Astrocyte (in vitro differentiated cells and primary cell): Measurements from ENCODE around the gene LGR6. TPM values are rescaled to one million over a fixed set of nuclear protein-coding genes. Genes with fewer than 3 reads are reported as not detected.

Source experiments
- DNase-seq: peaks from one replicate; pipeline ENCODE4 v3.0.0-alpha.2; 2010; ENCODE audit warnings: low read depth
- FAIRE-seq: peaks from 2 replicates; lab custom pipeline; 2011; peaks lifted over from hg19 to GRCh38; lab: Jason Lieb, UNC
- H2AFZ ChIP-seq: 2 replicates; pipeline ENCODE4 v1.6.0; 2012; ENCODE audit warnings: low read depth, low read length, inconsistent platforms
- H3K27ac ChIP-seq: 2 replicates; pipeline ENCODE4 v1.5.1; 2011; ENCODE audit warnings: low read depth, low read length, inconsistent platforms
- H3K27me3 ChIP-seq: 2 replicates; pipeline ENCODE4 v1.6.0; 2011; ENCODE audit warnings: low read length, inconsistent platforms; ENCODE audit not compliant: insufficient read depth
- H3K36me3 ChIP-seq: 2 replicates; pipeline ENCODE4 v1.5.1; 2011; ENCODE audit warnings: low read length, inconsistent platforms; ENCODE audit not compliant: insufficient read depth
- H3K4me1 ChIP-seq: 2 replicates; pipeline ENCODE4 v1.5.1; 2011; ENCODE audit warnings: low read length, inconsistent platforms; ENCODE audit not compliant: insufficient read depth
- H3K4me2 ChIP-seq: 2 replicates; pipeline ENCODE4 v1.6.0; 2012; ENCODE audit warnings: low read length, inconsistent platforms
- H3K4me3 ChIP-seq: 2 replicates; pipeline ENCODE4 v1.5.1; 2011; ENCODE audit warnings: low read depth, mild to moderate bottlenecking, low read length, inconsistent platforms; ENCODE audit not compliant: insufficient read depth
- H3K79me2 ChIP-seq: 2 replicates; pipeline ENCODE4 v1.6.0; 2012; ENCODE audit warnings: mild to moderate bottlenecking, low read length, inconsistent platforms; ENCODE audit not compliant: insufficient read depth
- H3K9ac ChIP-seq: 2 replicates; pipeline ENCODE4 v1.6.0; 2012; ENCODE audit warnings: mild to moderate bottlenecking, low read length, inconsistent platforms
- H3K9me3 ChIP-seq: 2 replicates; pipeline ENCODE4 v1.5.1; 2012; ENCODE audit warnings: low read depth, mild to moderate bottlenecking, low read length, inconsistent platforms; ENCODE audit not compliant: insufficient read depth
- H4K20me1 ChIP-seq: 2 replicates; pipeline ENCODE4 v1.6.0; 2012; ENCODE audit warnings: low read length, inconsistent platforms; ENCODE audit not compliant: insufficient read depth
- H3K27ac Mint-ChIP-seq: one replicate; pipeline ENCODE4 v1.8.0; 2021; ENCODE audit warnings: mild to moderate bottlenecking, mixed read lengths; ENCODE audit not compliant: unreplicated experiment
- H3K27me3 Mint-ChIP-seq: one replicate; pipeline ENCODE4 v1.8.0; 2021; ENCODE audit warnings: low read depth, mixed read lengths; ENCODE audit not compliant: unreplicated experiment
- H3K36me3 Mint-ChIP-seq: one replicate; pipeline ENCODE4 v1.8.0; 2021; ENCODE audit warnings: low read depth, mixed read lengths; ENCODE audit not compliant: unreplicated experiment
- H3K4me1 Mint-ChIP-seq: one replicate; pipeline ENCODE4 v1.8.0; 2021; ENCODE audit warnings: low read depth, mixed read lengths; ENCODE audit not compliant: unreplicated experiment
- H3K4me3 Mint-ChIP-seq: one replicate; pipeline ENCODE4 v1.8.0; 2021; ENCODE audit warnings: mild to moderate bottlenecking, moderate library complexity, mixed read lengths; ENCODE audit not compliant: unreplicated experiment
- H3K9me3 Mint-ChIP-seq: one replicate; pipeline ENCODE4 v1.8.0; 2021; ENCODE audit warnings: mild to moderate bottlenecking, mixed read lengths; ENCODE audit not compliant: unreplicated experiment
- EZH2 ChIP-seq: IDR thresholded peaks from 2 replicates; pipeline ENCODE4 v1.6.1; 2012; ENCODE audit warnings: mild to moderate bottlenecking, low read length, inconsistent platforms; ENCODE audit not compliant: insufficient read depth
- total RNA-seq: library from RNA; stranded (reverse); gene quantifications from 2 replicates; pipeline ENCODE4 v1.2.1, GENCODE V29; 2021
- TF ChIP-seq, protein P1 (sequence below): IDR thresholded peaks from 2 replicates; pipeline ENCODE4 v1.5.1; 2011; ENCODE audit warnings: low read depth, mild to moderate bottlenecking, inconsistent platforms, low read length, moderate library complexity; ENCODE audit not compliant: insufficient read depth

Gene LGR6
- total RNA-seq, 1 donor from 2014 or later: 0.27 TPM

DNA sequence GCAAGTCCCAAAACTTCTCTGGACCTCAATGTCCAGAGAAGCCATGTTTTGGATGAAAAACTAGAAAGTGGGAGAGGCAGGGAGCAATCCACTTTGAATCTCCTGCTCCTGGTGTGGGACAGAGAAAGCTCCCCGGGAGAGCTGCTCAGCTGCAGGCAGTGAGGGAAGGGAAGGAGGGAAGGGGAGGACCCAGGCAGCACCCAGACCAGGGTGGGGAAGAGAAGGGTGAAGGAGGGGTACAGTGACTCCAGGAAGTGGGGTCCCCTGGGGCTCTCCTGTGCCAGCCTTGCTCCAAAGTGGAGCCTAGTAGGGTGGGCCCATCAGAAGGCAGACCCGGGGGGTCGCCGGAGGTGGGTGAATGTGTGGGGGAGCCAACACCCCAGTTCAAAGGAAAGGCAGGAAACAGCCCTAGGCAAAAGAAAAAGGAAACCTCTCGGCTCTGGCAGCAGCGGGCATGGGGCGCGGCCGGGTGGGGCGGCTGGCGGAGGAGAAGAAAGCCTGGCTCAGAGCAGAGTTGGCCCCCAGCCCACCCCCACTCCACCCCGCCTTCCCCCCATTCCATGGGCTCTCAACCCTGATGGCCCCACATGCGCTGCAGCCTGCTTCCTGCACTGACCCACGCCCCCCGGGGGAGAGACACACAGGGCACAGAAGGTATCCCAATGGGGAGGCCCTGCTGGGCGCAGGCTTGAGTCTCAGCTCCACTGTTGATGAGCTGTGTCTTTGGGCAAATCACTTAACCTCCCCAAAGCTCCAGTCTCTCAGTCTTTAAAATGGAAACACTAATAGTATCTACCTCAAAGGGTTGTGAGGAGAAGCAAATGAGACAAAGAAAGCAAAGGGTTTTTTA lies 5.7 kb downstream of the LGR6 start:
- H3K4me3 Mint-ChIP-seq: no peak overlapping the region
- no peak for FAIRE-seq
- H3K9me3 Mint-ChIP-seq: peaks cover 3% of the 10 kb centered on the region
- Histone ChIP-seq H3K36me3 (no peaks in the 10 kb centered on the region), H3K4me3 (no peak overlapping the region), H3K27me3 (peaks cover 27% of the 10 kb centered on the region), H4K20me1 (no peaks in the 10 kb centered on the region), H2AFZ (no peak overlapping the region), H3K79me2 (no peaks in the 10 kb centered on the region), H3K27ac (no peak overlapping the region), H3K4me1 (no peaks in the 10 kb centered on the region), H3K4me2 (no peak overlapping the region), H3K9me3 (no peaks in the 10 kb centered on the region), H3K9ac (no peak overlapping the region)
- peaks cover 4% of the 10 kb centered on the region for H3K4me1 Mint-ChIP-seq
- H3K36me3 Mint-ChIP-seq: peaks cover 5% of the 10 kb centered on the region
- peaks cover 47% of the 10 kb centered on the region for H3K27me3 Mint-ChIP-seq
- H3K27ac Mint-ChIP-seq: no peak overlapping the region
- DNase-seq: no peak
- TF ChIP-seq EZH2: no peak
- TF ChIP-seq, protein P1, sequence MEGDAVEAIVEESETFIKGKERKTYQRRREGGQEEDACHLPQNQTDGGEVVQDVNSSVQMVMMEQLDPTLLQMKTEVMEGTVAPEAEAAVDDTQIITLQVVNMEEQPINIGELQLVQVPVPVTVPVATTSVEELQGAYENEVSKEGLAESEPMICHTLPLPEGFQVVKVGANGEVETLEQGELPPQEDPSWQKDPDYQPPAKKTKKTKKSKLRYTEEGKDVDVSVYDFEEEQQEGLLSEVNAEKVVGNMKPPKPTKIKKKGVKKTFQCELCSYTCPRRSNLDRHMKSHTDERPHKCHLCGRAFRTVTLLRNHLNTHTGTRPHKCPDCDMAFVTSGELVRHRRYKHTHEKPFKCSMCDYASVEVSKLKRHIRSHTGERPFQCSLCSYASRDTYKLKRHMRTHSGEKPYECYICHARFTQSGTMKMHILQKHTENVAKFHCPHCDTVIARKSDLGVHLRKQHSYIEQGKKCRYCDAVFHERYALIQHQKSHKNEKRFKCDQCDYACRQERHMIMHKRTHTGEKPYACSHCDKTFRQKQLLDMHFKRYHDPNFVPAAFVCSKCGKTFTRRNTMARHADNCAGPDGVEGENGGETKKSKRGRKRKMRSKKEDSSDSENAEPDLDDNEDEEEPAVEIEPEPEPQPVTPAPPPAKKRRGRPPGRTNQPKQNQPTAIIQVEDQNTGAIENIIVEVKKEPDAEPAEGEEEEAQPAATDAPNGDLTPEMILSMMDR: no peak

DNA sequence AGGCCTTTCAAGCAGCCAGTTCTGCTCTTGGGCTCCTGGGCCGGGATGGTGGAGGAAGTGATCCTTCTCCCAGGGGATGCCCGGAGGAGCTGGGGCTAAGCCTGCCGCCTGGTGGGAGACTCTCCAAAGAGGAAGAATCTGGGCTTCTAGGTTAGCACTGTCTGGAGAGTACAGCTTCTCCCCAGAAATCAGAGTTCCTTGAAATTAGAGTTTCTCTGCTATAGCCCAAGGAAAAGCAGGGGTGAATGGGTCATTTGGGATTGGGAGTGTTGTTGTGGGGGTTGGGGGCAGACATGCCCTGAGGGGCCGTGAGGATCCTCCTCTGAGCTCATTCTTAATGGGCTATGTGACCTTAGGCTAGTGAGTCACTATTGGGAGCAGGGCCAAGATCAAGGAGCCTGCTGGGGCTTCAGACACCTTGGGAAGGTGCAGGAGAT lies 6.5 kb downstream of the LGR6 start:
- Histone ChIP-seq H2AFZ (no peak overlapping the region), H3K4me1 (no peaks in the 10 kb centered on the region), H3K4me2 (no peak overlapping the region), H3K9ac (no peak overlapping the region), H3K27ac (no peak overlapping the region), H4K20me1 (no peaks in the 10 kb centered on the region), H3K4me3 (no peak overlapping the region), H3K36me3 (no peaks in the 10 kb centered on the region), H3K79me2 (no peaks in the 10 kb centered on the region), H3K9me3 (no peaks in the 10 kb centered on the region), H3K27me3 (peaks cover 26% of the 10 kb centered on the region)
- H3K27ac Mint-ChIP-seq: no peak overlapping the region
- H3K4me1 Mint-ChIP-seq: peaks cover 4% of the 10 kb centered on the region
- H3K36me3 Mint-ChIP-seq: peaks cover 5% of the 10 kb centered on the region
- FAIRE-seq: no peak
- H3K27me3 Mint-ChIP-seq: peaks cover 39% of the 10 kb centered on the region
- TF ChIP-seq, protein P1: no peak
- TF ChIP-seq EZH2: no peak
- H3K4me3 Mint-ChIP-seq: no peak overlapping the region
- DNase-seq: no peak
- H3K9me3 Mint-ChIP-seq: peaks cover 3% of the 10 kb centered on the region

DNA sequence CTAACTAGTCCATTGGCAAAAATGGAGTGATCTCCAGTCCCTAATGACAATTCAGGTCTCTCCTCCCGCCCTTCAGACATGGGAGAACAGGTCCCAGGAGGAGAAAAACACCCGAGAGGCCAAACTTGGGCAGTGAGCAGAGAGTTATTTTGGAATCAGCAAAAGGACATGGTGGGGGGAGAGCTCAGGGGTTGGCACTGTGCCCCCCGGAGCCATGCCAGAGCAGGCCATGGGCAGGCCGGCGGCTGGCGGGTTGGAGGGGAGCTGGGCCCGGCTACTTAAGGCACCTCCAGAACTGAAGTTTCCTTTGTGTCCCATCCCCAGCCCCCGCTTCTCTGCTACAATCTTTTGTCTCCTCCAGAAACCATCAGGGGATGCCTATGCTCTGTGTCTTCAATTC lies 7.1 kb downstream of the LGR6 start:
- Histone ChIP-seq H3K9ac (no peak overlapping the region), H3K4me3 (no peak overlapping the region), H3K36me3 (no peaks in the 10 kb centered on the region), H3K4me2 (no peak overlapping the region), H4K20me1 (no peaks in the 10 kb centered on the region), H3K27ac (no peak overlapping the region), H3K4me1 (no peaks in the 10 kb centered on the region), H3K9me3 (no peaks in the 10 kb centered on the region), H3K79me2 (no peaks in the 10 kb centered on the region), H3K27me3 (peaks cover 22% of the 10 kb centered on the region), H2AFZ (no peak overlapping the region)
- no peak for FAIRE-seq
- H3K27me3 Mint-ChIP-seq: peaks cover 33% of the 10 kb centered on the region
- H3K36me3 Mint-ChIP-seq: peaks cover 5% of the 10 kb centered on the region
- no peak overlapping the region for H3K4me3 Mint-ChIP-seq
- peaks cover 4% of the 10 kb centered on the region for H3K4me1 Mint-ChIP-seq
- DNase-seq: no peak
- H3K9me3 Mint-ChIP-seq: peaks cover 3% of the 10 kb centered on the region
- no peak overlapping the region for H3K27ac Mint-ChIP-seq
- TF ChIP-seq EZH2: no peak
- TF ChIP-seq, protein P1: no peak
